Stimulated activated CD8-positive, alpha-beta memory T cell treated with anti-CD3 and anti-CD28 coated beads, Interleukin-7, amount 100 ng/mL, for 4 hours (primary cell): ENCODE results near the gene CHTOP.
"Not testable (repeated sequence)": the region's sequence is repeated elsewhere in the genome, so short reads cannot be mapped to it uniquely, and the experiment has no call there.

Experiments
- DNase-seq, 2 donors: peaks; one replicate each; pipeline ENCODE4 v3.0.0-alpha.2; 2020; ENCODE audit warnings: low read depth in 2 of 2

The CHTOP gene

DNA sequence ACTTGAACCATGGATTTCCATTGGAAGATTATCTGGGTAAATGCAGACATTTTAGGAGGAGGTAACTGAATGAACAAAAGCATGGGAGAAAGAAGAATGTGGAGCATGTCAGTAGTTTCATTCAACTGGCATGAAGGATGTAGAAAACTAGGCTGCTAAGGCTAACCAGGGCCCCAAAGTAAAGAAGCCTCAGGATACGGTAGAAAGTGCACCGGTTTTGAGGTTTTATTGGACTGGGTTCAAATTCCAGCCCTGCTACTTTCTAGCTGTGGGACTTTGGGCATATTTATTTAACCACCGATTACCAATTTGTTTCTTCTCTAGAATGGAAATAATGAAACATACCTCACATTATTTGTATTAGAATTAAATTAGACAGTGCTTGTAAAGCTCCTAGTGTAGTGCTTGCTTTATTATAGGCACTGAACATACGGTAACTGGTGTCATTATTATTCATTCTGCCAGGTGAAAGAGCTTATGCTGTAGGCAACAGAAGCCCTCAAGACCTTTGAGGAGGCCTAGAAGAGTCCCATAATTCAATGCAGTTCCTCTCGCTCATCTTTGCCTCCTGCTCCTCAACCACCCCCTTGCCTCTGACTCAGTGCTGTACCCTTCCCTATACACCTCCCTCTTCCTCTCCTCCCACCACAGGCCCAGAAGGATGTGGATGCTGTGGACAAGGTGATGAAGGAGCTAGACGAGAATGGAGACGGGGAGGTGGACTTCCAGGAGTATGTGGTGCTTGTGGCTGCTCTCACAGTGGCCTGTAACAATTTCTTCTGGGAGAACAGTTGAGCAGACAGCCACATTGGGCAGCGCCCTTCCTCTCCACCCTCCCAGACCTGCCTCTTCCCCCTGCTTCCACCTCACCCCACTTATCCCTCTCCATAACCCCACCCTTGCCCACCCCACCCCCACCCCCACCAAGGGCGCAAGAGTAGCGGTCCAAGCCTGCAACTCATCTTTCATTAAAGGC is 2.5 kb upstream of the CHTOP start:
- no peak for DNase-seq

GRCh38 chr1:153633161-153633753 is 609 bp upstream of the CHTOP start:
- no peak for DNase-seq

- DNase-seq, result no peak
Observed at GRCh38 chr1:153635872-153636271, 2.0 kb downstream of the CHTOP start.

- DNase-seq, result no peak
Observed at GRCh38 chr1:153636312-153636711, 2.4 kb downstream of the CHTOP start.

- DNase-seq, result no peak
Observed at GRCh38 chr1:153638261-153638660, 4.4 kb downstream of the CHTOP start.

DNA sequence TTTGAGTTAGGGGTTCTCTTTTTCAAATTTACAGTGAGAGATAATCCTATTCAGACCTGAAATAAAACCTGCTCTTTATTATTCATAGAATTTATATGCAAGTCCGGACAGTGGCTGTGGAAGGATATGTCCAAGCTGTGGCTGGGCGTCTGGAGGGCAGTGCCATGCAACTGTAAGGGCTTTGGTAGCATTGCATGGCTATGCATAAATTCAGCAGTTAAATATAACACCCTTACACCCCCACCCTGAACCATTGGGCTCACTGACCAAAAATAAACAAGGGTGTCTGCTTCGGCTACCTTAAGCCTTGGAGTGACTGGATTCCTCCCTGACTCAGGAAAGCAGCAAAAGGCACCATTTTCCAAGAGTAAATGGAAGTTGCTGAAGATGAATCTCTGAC is 5.4 kb downstream of the CHTOP start:
- DNase-seq, result no peak

GRCh38 chr1:153640213-153640612 is 6.3 kb downstream of the CHTOP start:
- DNase-seq, result not testable (repeated sequence)

GRCh38 chr1:153640861-153641260 is 7.0 kb downstream of the CHTOP start:
- no peak for DNase-seq

- DNase-seq, result no peak
Observed at GRCh38 chr1:153642161-153642560, 8.3 kb downstream of the CHTOP start.

DNA sequence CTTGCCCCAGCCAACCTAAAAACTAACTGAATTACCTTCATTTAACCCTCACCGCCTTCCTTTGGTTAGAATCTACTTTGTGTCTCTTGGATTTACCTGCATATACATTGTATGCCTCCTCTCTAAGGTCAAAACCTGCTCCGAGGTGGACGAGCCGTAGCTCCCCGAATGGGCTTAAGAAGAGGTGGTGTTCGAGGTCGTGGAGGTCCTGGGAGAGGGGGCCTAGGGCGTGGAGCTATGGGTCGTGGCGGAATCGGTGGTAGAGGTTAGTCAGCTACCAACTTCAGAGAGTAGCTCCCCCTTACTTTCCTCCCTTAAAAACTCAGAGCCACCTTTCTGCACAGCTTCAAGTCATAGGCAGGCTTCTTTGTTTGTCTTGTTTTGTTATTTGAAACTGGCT is 9.2 kb downstream of the CHTOP start:
- DNase-seq, result no peak

DNA sequence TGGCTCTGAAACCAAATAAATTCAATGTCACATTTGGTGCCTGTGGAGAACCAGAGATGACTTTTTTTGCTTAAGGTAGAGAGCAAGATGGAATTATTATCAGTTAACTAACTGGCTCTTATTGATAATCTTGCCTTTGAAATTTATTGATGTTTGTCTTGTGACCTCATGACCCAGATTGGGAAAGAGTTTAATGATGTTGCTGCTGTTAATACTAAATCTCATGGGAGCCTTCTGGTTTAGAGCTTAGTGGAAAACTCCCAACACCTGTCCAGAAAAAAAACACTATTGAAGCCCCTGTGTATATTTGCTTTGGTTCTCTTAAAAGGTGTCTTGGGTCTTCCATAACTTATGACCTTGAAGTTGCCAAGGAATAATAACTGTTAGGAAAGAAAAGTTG is 9.9 kb downstream of the CHTOP start:
- no peak for DNase-seq

GRCh38 chr1:153646672-153647345 is 12.9 kb downstream of the CHTOP start:
- no peak for DNase-seq

DNA sequence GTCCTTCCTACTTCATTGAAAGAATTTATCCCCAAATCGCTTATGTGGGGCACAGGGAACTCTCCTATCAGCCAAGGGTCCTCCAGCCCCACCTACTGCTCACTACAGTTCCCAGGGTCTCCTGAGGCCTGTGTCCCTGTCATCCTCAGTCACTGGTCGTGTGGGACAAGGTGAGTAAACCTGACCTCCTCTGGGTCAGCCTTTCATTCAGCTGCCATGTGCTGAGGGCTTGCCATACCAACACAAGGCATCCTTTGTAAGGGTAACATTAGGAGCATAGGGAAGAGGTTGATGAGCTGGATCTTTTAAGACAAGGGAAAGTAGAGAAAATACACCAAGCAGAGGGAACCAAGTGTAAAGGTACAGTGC is 13.5 kb downstream of the CHTOP start:
- DNase-seq, result no peak

GRCh38 chr1:153648000-153648643 is 14.3 kb downstream of the CHTOP start:
- no peak for DNase-seq

- no peak for DNase-seq
Observed at GRCh38 chr1:153649137-153649862, 15.4 kb downstream of the CHTOP start.

DNA sequence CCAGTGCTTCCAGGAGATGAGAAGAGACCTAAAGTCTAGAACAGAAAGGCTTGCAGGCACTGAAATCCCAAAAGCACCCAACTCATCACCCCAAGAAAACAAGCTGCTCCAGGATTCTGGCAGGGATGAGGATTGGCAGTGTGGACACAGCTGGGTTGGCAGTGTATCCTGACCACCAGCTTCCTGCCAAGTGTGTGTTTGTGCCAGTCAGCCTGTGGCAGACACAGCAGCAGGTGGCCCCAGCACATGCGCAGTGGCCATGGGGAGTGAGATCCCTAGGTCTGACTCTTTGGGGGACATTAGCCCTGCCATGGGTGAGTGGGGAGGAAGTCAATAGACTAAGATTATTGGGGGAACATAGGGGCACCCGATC is 16.0 kb downstream of the CHTOP start:
- no peak for DNase-seq

DNA sequence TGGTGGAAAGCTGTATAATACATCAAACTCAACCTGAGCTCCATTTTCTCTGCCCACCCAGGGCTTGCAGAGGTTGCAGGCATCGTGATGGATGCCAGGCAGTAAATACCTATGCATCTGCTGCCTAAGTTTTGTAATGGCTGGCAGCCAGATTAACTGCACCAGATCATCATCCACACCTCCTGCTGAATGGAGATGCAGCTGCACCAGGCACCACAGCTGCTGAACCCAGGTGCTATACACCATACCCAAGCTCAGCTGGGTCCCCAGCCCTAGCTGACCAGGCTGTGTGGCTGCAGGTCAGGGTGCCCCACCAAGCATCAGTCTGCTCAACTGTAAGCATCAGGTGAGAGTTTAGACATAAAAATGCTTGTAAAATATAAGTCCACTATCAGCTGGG is 17.9 kb downstream of the CHTOP start:
- DNase-seq, result no peak

DNA sequence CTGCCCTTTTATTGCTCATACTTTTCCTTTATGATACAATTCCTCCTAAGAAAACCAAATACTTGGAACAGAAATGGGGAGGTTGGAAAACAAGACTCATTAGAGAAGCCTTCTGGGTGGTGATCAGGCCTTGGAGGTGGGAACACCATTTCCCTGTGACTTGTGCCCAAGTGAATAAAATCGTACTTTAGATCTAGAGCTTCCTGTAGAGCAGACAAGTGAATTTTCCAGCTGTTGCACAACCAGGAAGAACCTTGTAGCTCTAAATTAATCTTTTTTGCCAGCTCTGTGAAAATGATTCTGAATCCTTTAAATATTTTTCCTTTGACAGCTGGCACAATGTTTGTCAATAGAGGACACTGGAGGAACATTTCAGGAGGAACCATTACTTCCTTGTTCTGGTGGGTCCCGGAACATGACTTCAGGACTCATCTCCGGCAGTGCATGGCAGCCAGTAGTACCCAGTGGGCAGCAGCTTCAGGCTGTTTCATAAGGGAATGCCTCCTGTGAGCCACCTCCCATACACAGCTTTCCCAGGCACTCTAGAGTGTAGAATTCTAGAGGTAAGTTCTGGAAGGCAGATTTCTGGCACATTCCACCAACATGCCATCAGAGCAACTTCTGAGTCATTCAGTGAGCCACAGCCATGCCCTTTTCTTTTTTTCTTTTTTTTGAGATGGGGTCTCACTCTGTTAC is 19.1 kb downstream of the CHTOP start:
- no peak for DNase-seq

GRCh38 chr1:153655333-153655732 is 21.5 kb downstream of the CHTOP start:
- no peak for DNase-seq

- peak; percentile 80 to 88 for DNase-seq
Observed at GRCh38 chr1:153658400-153659174, 24.7 kb downstream of the CHTOP start, which contains the start of gene SNAPIN. Gene SNAPIN (plus strand): TSS chr1:153658703. CDS start chr1:153658744, 41 bp downstream.
